Stimulated activated CD8-positive, alpha-beta memory T cell treated with anti-CD3 and anti-CD28 coated beads, Interleukin-12 subunit alpha, Interleukin-12 subunit beta, amount 100 ng/mL, for 24 hours (primary cell): ENCODE data around the gene ADGRG6.
"Not testable (repeated sequence)": the region's sequence is repeated elsewhere in the genome, so short reads cannot be mapped to it uniquely, and the experiment has no call there.

Experiments
- DNase-seq: peaks from one replicate; pipeline ENCODE4 v3.0.0-alpha.2; 2020; ENCODE audit errors: extremely low read depth

Gene ADGRG6

DNA sequence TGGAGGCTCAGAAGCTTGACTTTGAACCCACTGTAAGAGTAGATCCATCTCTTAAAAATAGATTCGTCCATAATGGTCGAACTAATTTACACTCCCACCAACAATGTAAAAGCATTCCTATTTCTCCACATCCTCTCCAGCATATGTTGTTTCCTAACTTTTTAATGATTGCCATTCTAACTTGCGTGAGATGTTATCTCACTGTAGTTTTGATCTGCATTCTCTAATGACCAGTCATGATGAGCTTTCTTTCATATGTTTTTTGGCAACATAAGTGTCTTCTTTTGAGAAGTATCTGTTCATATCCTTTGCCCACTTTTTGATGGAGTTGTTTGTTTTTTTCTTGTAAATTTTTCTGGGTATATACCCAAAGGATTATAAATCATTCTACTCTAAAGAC is 44.4 kb downstream of the ADGRG6 start:
- not testable (repeated sequence) for DNase-seq

- DNase-seq = no peak
Measured at GRCh38 chr6:142349215-142349823, 47.5 kb downstream of the ADGRG6 start.

GRCh38 chr6:142350309-142350708 is 48.5 kb downstream of the ADGRG6 start:
- no peak for DNase-seq

DNA sequence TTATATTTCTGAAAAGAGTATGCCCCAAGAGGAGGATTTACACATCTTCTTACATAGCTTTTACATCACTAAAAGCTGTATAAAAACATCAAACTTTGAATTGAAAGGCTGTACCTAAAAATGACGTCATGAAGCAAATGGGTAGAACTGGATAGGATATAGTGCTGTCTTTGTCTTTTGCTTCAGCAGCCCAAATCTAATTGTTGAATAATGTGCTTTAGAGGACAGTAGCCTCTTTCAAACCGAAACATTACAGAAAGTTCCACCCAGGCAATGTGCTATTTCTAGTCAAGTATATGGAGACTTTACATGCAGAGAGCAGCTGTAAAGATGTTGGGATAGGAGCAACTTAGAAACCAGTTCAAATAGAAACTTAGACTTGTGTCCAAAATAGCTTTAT is 51.9 kb downstream of the ADGRG6 start:
- DNase-seq = no peak

- no peak for DNase-seq
Measured at GRCh38 chr6:142354650-142355049, 52.8 kb downstream of the ADGRG6 start.

GRCh38 chr6:142355520-142356174 is 53.8 kb downstream of the ADGRG6 start:
- DNase-seq = no peak

DNA sequence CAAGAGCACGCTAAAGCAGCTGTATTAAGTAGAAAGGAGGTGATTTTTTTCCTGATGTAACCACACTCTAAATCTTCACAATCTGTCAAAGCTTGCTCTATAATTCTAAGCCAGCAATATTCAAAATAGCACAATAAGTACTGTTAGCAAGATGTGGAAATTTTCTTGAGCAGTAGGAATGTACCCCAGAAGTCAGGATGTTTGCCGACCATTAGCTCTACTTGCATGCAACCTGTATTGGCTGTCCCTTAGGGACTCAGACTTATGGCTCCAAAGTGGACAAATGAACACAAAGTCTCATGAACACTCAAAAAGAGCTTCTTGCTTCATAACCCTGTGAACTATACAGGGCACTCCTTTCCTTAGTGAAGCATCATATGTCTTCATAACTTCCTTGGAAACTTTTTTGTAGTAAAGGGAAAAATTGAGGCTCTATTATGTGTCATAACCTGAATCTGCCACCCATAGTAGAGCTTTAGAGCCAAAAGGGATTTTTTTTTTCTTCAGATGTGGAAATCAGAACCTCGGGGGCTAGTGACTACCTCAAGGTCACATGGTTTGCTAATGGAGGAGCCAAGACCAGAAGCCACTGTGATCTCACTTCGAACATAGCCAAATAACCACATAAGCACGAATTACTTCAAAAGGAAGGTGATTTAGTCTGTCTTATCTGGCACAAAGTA is 54.5 kb downstream of the ADGRG6 start:
- DNase-seq = no peak

GRCh38 chr6:142356884-142357225 is 55.0 kb downstream of the ADGRG6 start:
- no peak for DNase-seq

GRCh38 chr6:142357879-142358278 is 56.1 kb downstream of the ADGRG6 start:
- no peak for DNase-seq

DNA sequence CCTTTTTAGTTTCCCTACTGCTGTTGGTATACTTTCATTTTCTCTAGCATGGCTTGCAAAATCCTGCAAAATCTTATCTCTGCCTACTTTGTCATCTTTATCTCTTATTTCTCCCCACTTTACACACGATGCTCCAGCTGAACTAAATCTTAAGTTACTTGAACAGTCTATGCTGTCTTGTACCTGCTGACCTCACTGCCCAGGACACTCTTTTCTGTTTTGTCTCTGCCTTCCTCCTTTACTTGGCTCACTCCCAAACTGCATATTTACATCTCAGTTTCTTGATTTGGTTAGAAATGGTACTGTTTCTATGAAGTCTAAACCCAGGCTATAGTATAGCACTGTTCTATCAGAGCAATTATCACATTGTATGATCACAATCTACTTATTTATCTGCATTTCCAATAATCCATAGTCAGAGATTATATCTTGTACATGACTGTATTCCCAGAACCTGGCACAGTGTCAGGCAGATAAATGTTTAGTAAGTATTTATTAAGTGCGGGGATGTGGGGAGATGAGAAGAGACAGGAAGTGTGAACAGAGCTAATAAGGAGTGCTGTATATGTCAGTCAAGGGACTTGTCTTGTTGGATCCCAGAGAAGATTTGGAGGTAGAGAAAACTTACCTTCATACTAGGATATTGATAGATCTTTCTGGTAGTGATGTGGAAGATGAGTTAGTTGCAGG is 57.6 kb downstream of the ADGRG6 start:
- DNase-seq = no peak

GRCh38 chr6:142361345-142361744 is 59.5 kb downstream of the ADGRG6 start:
- DNase-seq = no peak

- DNase-seq = no peak
Measured at GRCh38 chr6:142361779-142362750, 60.3 kb downstream of the ADGRG6 start.

GRCh38 chr6:142367061-142367460 is 65.3 kb downstream of the ADGRG6 start:
- no peak for DNase-seq

DNA sequence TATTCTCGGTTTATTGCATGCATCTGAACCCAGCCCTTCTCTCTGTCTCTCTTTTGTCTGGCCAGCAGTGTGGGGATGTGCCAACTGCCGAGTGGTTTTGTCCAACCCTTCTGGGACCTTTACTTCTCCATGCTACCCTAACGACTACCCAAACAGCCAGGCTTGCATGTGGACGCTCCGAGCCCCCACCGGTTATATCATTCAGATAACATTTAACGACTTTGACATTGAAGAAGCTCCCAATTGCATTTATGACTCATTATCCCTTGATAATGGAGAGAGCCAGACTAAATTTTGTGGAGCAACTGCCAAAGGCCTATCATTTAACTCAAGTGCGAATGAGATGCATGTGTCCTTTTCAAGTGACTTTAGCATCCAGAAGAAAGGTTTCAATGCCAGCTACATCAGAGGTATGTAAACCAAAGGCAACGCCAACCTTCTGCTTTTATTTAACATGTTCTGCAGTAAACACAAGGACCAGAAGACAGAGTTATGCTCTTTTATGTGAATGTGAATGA is 65.8 kb downstream of the ADGRG6 start:
- no peak for DNase-seq

- DNase-seq = no peak
Measured at GRCh38 chr6:142369266-142369665, 67.5 kb downstream of the ADGRG6 start.

DNA sequence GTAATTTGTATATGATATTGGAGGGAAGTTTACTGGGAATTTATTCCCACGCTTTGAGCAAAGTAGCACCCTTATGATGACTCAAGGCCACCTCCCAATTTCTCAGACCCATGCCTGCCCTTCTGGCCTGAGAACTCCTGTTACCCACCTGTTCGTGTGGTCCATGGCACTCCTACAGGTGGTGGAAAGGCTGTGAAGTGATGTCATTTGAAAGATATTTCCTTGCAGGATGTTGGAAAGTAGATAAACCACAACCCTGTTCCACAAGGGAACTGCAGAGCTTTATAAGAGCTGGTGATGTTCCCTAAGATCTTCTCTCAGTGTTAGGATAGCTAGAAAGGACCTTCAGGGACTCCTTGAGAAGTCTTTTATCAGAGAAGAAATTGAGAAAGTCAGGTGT is 70.5 kb downstream of the ADGRG6 start:
- no peak for DNase-seq

DNA sequence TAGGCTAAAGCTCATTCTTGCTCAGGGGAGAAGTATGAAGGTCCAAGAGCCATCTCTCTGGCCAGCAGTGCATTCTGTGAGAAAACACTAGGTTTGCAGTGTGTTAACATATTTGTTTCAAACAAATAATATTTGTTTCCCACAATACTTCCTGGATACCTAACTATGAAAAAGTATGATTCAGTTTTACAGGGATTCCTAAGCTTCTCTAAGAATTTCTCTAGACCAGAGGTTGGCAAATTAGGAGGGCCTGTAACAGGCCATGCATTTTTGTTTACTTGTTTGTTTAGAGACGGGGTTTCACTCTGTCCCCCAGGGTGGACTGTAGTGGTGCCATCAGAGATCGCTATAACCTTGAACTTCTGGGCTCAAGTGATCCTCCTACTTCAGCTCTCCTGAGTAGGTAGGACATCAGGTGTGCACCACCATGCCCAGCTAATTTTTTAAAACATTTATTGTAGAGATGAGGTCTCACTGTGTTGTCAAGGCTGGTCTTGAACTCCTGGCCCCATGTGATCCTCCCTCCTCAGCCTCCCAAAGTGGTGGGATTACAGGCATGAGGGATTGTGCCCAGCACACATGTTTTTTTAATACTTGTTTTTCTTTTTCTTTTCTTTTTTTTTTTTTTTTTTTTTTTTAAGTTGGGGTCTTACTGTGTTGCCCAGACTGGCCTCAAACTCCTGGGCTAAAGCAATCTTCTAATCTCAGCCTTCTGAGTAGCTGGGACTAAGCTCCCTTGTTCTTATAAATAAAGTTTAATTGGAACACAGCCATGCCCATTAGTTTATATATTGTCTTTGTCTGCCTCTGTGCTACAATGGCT is 71.7 kb downstream of the ADGRG6 start:
- DNase-seq = no peak

- no peak for DNase-seq
Measured at GRCh38 chr6:142374091-142374770, 72.4 kb downstream of the ADGRG6 start.

DNA sequence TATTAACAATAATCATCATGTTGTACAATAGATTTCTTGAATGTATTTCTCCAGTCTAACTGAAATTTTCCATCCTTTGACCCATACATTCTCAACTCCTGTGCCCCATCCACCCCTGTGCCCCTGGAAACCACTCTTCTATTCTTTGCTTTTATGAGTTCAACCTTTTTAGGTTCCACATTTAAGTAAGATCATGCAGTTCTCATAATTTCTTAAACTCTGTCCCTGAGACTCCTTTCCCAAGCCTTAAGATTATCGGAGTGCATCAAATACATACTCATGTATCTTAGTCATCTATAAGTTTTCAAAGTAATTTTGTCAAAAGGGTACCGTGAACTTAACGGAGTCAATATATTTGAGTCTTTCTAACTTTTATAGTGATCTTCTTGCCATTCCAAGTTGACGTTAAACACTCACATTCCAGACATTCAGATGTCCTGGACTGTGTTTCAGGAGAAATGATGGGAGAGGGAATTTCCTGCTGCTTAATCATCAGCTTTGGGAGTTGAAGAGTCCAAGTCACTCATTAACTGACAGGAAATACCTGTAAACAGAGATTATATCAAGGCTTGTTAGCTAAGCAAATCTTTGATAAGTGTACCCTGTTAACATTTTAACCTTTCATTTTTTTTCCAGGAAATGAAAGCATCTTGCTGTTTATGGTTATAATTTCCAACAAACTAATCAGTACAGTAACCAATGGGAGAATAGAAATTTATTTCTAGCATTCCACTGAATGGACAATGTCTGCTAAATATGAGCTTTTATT is 73.3 kb downstream of the ADGRG6 start:
- DNase-seq = no peak
